ENCODE data around the gene FCHSD2. TPM values are rescaled to one million over a fixed set of nuclear protein-coding genes. Genes with fewer than 3 reads are reported as not detected.
A peak's percentile ranks its signal among the peaks of the same experiment; 100 is the strongest.

FCHSD2 gene
- total and polyA plus RNA-seq, 9 of the 15 experiments (the other 6 are each of a cell fraction or from before 2014, with no cell fraction given): 1.8 to 14.7 (median 6.4) TPM

DNA sequence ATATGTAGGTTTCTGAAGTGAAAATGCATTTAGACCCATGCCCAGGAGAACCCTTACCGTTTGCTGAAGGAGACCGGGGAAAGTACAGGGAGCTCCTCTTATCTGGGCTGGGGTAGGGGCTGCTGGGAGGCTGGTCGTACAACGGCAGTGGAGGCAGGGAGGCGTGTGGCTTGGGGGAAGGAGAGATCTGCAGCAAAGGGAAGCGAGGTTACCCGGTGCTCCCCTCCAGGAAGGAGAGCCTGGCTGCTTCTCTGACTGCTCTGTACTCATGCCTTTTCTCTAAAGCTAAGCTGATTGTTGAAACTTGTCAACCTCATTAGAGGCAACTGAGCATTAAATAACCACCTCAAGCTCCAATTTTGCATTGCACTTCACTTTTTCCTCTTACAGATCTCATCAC, 300.7 kb downstream of the FCHSD2 start:
- Histone ChIP-seq H4K20me1 (replicated peaks; ENCODE audit: control insufficient read depth, insufficient read depth, low read length) (no peaks in the 10 kb centered on the region), H3K9ac (ENCODE audit: insufficient read depth in 1 of 2, low read depth in 2 of 2, low read length in 2 of 2) (0 out of 4 replicates have a peak overlapping the region, but pooled peaks of 1 of the 2 experiments have one; percentile 50), H3K27me3 (ENCODE audit: control insufficient read depth in 2 of 2, insufficient read depth in 2 of 2, low read length in 2 of 2) (no peaks in the 10 kb centered on the region), H3K4me3 (no peak overlapping the region), H3K4me2 (ENCODE audit: insufficient read depth, low read length) (no peak overlapping the region), H3K79me2 (ENCODE audit: control insufficient read depth, insufficient read depth, low read length) (no peaks in the 10 kb centered on the region), H2AFZ (ENCODE audit: low read depth, low read length) (no peak overlapping the region), H3K9me1 (ENCODE audit: control insufficient read depth, insufficient read depth, low read length) (no peaks in the 10 kb centered on the region), H3K9me3 (replicated peaks; ENCODE audit: control insufficient read depth, insufficient read depth, low read depth, low read length) (no peaks in the 10 kb centered on the region), H3K36me3 (ENCODE audit: control insufficient read depth, insufficient read depth, low read length) (peaks cover 12% of the 10 kb centered on the region; the same call in 1 of the 3 replicates), H3K27ac (ENCODE audit: extremely low read depth, low read depth, low read length) (no peak overlapping the region), H3K4me1 (replicated peaks in 1 of 2; ENCODE audit: control insufficient read depth in 2 of 2, insufficient read depth in 2 of 2, low read length in 2 of 2) (no peaks in the 10 kb centered on the region; a peak in 1 of 5 replicates)
- ChIA-PET POLR2A (interaction anchor here (1.0 to 1.8 kb wide), 3 partner anchors 9 to 293 kb away, joined by 3 to 7 read pairs (median 4); no protein-coding TSS in a partner anchor), CTCF (ENCODE audit: low intra/inter-chr PET ratio) (interaction anchor here (1.1 kb wide), 1 partner anchor 17 kb away, joined by 6 read pairs; no protein-coding TSS in a partner anchor)
- intact Hi-C loops (cut with micrococcal nuclease): no loop called here
- no peak for ATAC-seq
- 60% methylated on average over 7 of the region's 7 CpGs for WGBS (ENCODE audit: insufficient coverage, low coverage, missing lambda C conversion rate)
- no peak for TF ChIP-seq POLR2B (IDR thresholded peaks at IDR 0.05; ENCODE audit: low read depth, partially characterized antibody)
- no TSS peak for BruUV-seq (replicated peaks)
- FAIRE-seq: no peak
- no peak for DNase-seq (ENCODE audit: extremely low read depth in 1 of 4, low spot score in 3 of 4)
- in situ Hi-C loops (cut with MboI): no loop called here

DNA sequence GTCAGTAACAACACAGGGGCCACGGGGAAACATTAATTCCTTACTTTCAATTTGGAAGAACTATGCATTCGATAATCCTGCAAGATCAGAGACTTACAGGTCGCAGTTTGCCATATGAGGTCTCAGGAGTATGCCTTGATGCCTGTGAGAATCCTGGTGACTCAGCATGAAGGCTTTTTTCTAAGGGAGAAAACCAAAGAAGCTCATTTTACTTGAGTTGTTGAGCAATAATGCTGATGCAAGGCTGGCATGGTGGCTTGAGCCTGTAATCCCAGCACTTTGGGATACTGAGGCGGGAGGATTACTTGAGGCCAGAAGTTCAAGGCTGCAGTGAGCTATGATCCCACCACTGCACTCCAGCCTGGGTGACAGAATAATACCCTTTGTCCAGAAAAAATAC, 301.3 kb downstream of the FCHSD2 start:
- ChIA-PET POLR2A (interaction anchor here (1.0 to 1.8 kb wide), 4 partner anchors 9 to 294 kb away, joined by 3 to 7 read pairs (median 4); no protein-coding TSS in a partner anchor), CTCF (ENCODE audit: low intra/inter-chr PET ratio) (interaction anchor here (1.1 kb wide), 1 partner anchor 16 kb away, joined by 6 read pairs; no protein-coding TSS in a partner anchor)
- H3K9ac ChIP-seq (ENCODE audit: insufficient read depth in 1 of 2, low read depth in 2 of 2, low read length in 2 of 2): no peak overlapping the region
- no peaks in the 10 kb centered on the region for H3K79me2 ChIP-seq (ENCODE audit: control insufficient read depth, insufficient read depth, low read length)
- H3K36me3 ChIP-seq (ENCODE audit: control insufficient read depth, insufficient read depth, low read length): peaks cover 12% of the 10 kb centered on the region; the same call in 1 of the 3 replicates
- WGBS (ENCODE audit: insufficient coverage, low coverage, missing lambda C conversion rate): 39% methylated on average over 4 of the region's 4 CpGs
- H3K9me1 ChIP-seq (ENCODE audit: control insufficient read depth, insufficient read depth, low read length): no peaks in the 10 kb centered on the region
- no peak overlapping the region for H3K4me3 ChIP-seq
- DNase-seq (ENCODE audit: extremely low read depth in 1 of 4, low spot score in 3 of 4) (no peak), ATAC-seq (no peak), FAIRE-seq (no peak)
- in situ Hi-C loops (cut with MboI): no loop called here
- intact Hi-C loops (cut with micrococcal nuclease): no loop called here
- no peaks in the 10 kb centered on the region for H4K20me1 ChIP-seq (replicated peaks; ENCODE audit: control insufficient read depth, insufficient read depth, low read length)
- no peaks in the 10 kb centered on the region for H3K9me3 ChIP-seq (replicated peaks; ENCODE audit: control insufficient read depth, insufficient read depth, low read depth, low read length)
- H3K27me3 ChIP-seq (ENCODE audit: control insufficient read depth in 2 of 2, insufficient read depth in 2 of 2, low read length in 2 of 2): no peaks in the 10 kb centered on the region
- BruUV-seq (replicated peaks): no TSS peak
- no peak overlapping the region for H3K4me2 ChIP-seq (ENCODE audit: insufficient read depth, low read length)
- H2AFZ ChIP-seq (ENCODE audit: low read depth, low read length): no peak overlapping the region
- H3K27ac ChIP-seq (ENCODE audit: extremely low read depth, low read depth, low read length): no peak overlapping the region
- no peaks in the 10 kb centered on the region; a peak in 1 of 5 replicates for H3K4me1 ChIP-seq (replicated peaks in 1 of 2; ENCODE audit: control insufficient read depth in 2 of 2, insufficient read depth in 2 of 2, low read length in 2 of 2)
- no peak for TF ChIP-seq ZNF766 (CRISPR knock-in tag; conservative IDR thresholded peaks at IDR 0.05)
- peak; percentile 37; the same call in 1 of the 2 replicates for TF ChIP-seq ZNF316 (IDR thresholded peaks at IDR 0.05)
- no peak for TF ChIP-seq CEBPG (CRISPR knock-in tag; IDR thresholded peaks at IDR 0.05)
- TF ChIP-seq CEBPG (tag; conservative IDR thresholded peaks at IDR 0.05 in 1 of 2, IDR thresholded peaks at IDR 0.05 in 1 of 2): peak; percentile 67 to 87
- no peak for TF ChIP-seq PRMT5 (CRISPR knock-in tag; IDR thresholded peaks at IDR 0.05)
- TF ChIP-seq, protein P1, sequence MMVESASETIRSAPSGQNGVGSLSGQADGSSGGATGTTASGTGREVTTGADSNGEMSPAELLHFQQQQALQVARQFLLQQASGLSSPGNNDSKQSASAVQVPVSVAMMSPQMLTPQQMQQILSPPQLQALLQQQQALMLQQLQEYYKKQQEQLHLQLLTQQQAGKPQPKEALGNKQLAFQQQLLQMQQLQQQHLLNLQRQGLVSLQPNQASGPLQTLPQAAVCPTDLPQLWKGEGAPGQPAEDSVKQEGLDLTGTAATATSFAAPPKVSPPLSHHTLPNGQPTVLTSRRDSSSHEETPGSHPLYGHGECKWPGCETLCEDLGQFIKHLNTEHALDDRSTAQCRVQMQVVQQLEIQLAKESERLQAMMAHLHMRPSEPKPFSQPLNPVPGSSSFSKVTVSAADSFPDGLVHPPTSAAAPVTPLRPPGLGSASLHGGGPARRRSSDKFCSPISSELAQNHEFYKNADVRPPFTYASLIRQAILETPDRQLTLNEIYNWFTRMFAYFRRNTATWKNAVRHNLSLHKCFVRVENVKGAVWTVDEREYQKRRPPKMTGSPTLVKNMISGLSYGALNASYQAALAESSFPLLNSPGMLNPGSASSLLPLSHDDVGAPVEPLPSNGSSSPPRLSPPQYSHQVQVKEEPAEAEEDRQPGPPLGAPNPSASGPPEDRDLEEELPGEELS (CRISPR knock-in tag; IDR thresholded peaks at IDR 0.05; ENCODE audit: borderline replicate concordance): no peak
- no peak for TF ChIP-seq SMARCA4 (IDR thresholded peaks at IDR 0.05)
- TF ChIP-seq ZNF140 (CRISPR knock-in tag; IDR thresholded peaks at IDR 0.05): no peak
- TF ChIP-seq SETDB1 (IDR thresholded peaks at IDR 0.05; ENCODE audit: low read length): no peak
- TF ChIP-seq, protein P2, sequence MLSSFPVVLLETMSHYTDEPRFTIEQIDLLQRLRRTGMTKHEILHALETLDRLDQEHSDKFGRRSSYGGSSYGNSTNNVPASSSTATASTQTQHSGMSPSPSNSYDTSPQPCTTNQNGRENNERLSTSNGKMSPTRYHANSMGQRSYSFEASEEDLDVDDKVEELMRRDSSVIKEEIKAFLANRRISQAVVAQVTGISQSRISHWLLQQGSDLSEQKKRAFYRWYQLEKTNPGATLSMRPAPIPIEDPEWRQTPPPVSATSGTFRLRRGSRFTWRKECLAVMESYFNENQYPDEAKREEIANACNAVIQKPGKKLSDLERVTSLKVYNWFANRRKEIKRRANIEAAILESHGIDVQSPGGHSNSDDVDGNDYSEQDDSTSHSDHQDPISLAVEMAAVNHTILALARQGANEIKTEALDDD (IDR thresholded peaks at IDR 0.05): no peak
- peak; percentile 60 for TF ChIP-seq CEBPB (tag; IDR thresholded peaks at IDR 0.05)
- no peak for TF ChIP-seq KLF10 (CRISPR knock-in tag; IDR thresholded peaks at IDR 0.05)
- no peak for TF ChIP-seq XRCC5 (IDR thresholded peaks at IDR 0.05; ENCODE audit: low read depth, low read length)
- no peak for TF ChIP-seq ZNF174 (CRISPR knock-in tag; IDR thresholded peaks at IDR 0.05)

Data from K562 (cell line).